GM18499 (cell line): Measurements from ENCODE around the gene ANXA10.
"Not testable (repeated sequence)": the region's sequence is repeated elsewhere in the genome, so short reads cannot be mapped to it uniquely, and the experiment has no call there.

Source experiments
- ATAC-seq: cut with Tn5 transposase; IDR thresholded peaks from one replicate; pipeline ENCODE4 v1.9.1; 2021; ENCODE audit warnings: moderate number of reproducible peaks; ENCODE audit not compliant: insufficient read depth, unreplicated experiment

Gene ANXA10

GRCh38 chr4:168113059-168113458 lies 20.7 kb downstream of the ANXA10 start:
- ATAC-seq, result not testable (repeated sequence)

- no peak for ATAC-seq
Measured at GRCh38 chr4:168118116-168118655, 25.8 kb downstream of the ANXA10 start.

GRCh38 chr4:168119100-168119499 lies 26.8 kb downstream of the ANXA10 start:
- no peak for ATAC-seq

GRCh38 chr4:168119890-168120289 lies 27.6 kb downstream of the ANXA10 start:
- no peak for ATAC-seq

GRCh38 chr4:168120811-168121210 lies 28.5 kb downstream of the ANXA10 start:
- no peak for ATAC-seq

GRCh38 chr4:168124008-168124641 lies 31.8 kb downstream of the ANXA10 start:
- no peak for ATAC-seq

- no peak for ATAC-seq
Measured at GRCh38 chr4:168126952-168127351, 34.6 kb downstream of the ANXA10 start.

GRCh38 chr4:168128601-168129000 lies 36.3 kb downstream of the ANXA10 start:
- ATAC-seq, result no peak

GRCh38 chr4:168129046-168129772 lies 36.9 kb downstream of the ANXA10 start:
- ATAC-seq, result no peak

GRCh38 chr4:168129802-168130201 lies 37.5 kb downstream of the ANXA10 start:
- no peak for ATAC-seq

- no peak for ATAC-seq
Measured at GRCh38 chr4:168131196-168131595, 38.9 kb downstream of the ANXA10 start.

- no peak for ATAC-seq
Measured at GRCh38 chr4:168134651-168135050, 42.3 kb downstream of the ANXA10 start.

GRCh38 chr4:168135860-168136259 lies 43.5 kb downstream of the ANXA10 start:
- not testable (repeated sequence) for ATAC-seq

- ATAC-seq, result not testable (repeated sequence)
Measured at GRCh38 chr4:168137695-168138094, 45.4 kb downstream of the ANXA10 start.

- no peak for ATAC-seq
Measured at GRCh38 chr4:168138143-168138542, 45.8 kb downstream of the ANXA10 start.

GRCh38 chr4:168139336-168139735 lies 47.0 kb downstream of the ANXA10 start:
- no peak for ATAC-seq

GRCh38 chr4:168141733-168142132 lies 49.4 kb downstream of the ANXA10 start:
- ATAC-seq, result no peak

GRCh38 chr4:168143601-168144000 lies 51.3 kb downstream of the ANXA10 start:
- no peak for ATAC-seq

GRCh38 chr4:168150420-168151050 lies 58.2 kb downstream of the ANXA10 start:
- ATAC-seq, result no peak

- no peak for ATAC-seq
Measured at GRCh38 chr4:168151327-168151726, 59.0 kb downstream of the ANXA10 start.

GRCh38 chr4:168152837-168153500 lies 60.6 kb downstream of the ANXA10 start:
- ATAC-seq, result no peak
